Vein endothelial cell (primary cell): ENCODE results near the gene EYA4. TPM values are rescaled to one million over a fixed set of nuclear protein-coding genes. Genes with fewer than 3 reads are reported as not detected.

Experiments
- total RNA-seq: library from RNA; depleted of rRNA; stranded (reverse); fragments of >200 nt; gene quantifications from 2 replicates; pipeline ENCODE4 v1.2.3, GENCODE V29; 2012

The EYA4 gene, protein sequence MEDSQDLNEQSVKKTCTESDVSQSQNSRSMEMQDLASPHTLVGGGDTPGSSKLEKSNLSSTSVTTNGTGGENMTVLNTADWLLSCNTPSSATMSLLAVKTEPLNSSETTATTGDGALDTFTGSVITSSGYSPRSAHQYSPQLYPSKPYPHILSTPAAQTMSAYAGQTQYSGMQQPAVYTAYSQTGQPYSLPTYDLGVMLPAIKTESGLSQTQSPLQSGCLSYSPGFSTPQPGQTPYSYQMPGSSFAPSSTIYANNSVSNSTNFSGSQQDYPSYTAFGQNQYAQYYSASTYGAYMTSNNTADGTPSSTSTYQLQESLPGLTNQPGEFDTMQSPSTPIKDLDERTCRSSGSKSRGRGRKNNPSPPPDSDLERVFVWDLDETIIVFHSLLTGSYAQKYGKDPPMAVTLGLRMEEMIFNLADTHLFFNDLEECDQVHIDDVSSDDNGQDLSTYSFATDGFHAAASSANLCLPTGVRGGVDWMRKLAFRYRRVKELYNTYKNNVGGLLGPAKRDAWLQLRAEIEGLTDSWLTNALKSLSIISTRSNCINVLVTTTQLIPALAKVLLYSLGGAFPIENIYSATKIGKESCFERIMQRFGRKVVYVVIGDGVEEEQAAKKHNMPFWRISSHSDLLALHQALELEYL
- 0.38 and 0.98 TPM in 2 replicates for total RNA-seq

DNA sequence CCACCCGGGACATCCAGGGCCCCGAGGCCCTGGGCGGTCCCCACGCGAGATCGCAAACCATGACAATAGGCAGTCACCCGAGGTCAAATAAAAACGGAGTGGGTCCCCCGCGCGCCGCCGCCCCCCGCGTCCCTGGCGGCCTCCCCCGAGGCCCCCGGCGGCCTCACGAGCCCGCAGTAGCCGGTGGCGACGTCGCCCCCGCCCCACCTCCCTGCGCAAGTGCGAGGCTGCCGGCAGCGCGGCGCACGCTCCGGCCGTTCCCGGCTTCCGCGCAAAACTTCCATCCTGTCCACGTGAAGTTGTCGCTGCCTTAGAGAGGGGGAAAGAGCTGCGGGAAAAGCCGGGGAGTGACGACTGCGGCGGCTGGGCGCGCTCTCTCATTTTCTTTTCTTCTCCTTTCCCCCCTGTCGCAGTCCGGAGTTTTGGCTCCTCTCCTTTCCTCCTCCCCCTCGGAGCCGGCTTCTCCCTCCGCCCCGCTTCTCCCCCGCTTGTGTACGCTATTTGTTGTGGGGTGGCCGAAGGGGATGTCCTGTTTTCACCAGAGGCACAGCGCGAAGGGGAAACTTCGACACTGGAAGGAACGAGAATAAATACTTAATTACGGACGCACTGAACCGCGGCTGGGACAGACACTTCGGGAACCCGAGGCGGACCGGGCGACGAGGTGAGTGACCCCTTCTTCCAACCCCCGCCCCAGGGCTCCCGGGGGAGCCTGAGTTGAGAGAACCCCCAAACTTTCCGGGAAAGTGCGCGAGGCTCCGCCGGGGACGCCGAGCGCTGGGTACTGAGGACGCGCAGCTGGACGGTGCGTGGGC lies at the start of gene EYA4:
EYA4 (plus strand) TSS at position 272 of the 815 bp plus-strand sequence. CDS start 33,424 bp downstream, outside the sequence.

